HG03520 (cell line): ENCODE data around the gene TNFAIP8L2.
A peak's percentile ranks its signal among the peaks of the same experiment; 100 is the strongest.
"Not testable (repeated sequence)": the region's sequence is repeated elsewhere in the genome, so short reads cannot be mapped to it uniquely, and the experiment has no call there.

Source experiments
- ATAC-seq: cut with Tn5 transposase; IDR thresholded peaks from one replicate; pipeline ENCODE4 v1.9.1; 2021; ENCODE audit warnings: mild to moderate bottlenecking, moderate library complexity; ENCODE audit not compliant: unreplicated experiment

The TNFAIP8L2 gene

GRCh38 chr1:151188667-151189066 is 32.2 kb downstream of the TNFAIP8L2 start:
- ATAC-seq: not testable (repeated sequence)

DNA sequence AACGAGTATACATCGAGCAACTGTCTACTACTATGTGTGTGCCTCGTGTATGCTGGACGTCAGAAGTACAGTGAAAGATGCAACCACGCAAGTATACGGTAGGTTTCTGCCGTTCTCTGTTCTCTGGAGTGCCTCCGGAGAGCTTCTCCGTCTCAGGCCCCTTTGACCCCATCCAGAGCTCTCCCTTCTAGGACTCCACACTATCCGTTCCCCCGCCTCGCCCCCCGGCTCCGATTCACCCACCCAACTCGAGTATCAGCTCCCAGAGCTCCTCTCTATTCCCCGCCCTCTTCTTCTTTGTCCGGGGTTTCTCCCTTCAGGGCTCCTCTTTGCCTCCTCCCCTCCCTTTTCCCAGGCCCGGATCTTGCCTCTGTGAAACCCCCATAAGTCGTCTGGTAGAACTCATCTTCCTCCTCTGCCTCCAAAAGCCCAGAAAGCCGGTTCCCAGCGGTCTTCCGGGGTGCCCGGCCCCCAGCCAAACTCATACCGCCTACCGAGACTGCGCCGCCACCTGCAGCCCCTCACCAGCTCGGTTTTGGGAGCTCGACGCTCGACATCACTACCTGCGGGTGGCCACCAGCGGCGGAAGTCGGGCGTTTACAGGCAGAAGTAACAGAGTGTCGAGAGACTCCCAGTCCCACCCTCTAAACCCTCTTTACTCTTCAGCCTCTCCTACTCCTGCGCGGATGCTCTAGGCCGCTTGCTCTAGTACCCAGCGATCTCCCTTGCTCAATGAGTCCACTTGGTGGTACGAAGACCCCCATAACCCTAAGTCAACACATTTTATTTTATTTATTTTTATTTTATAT is 33.4 kb downstream of the TNFAIP8L2 start, which contains the start of gene VPS72:
VPS72 (minus strand) TSS at position 561 of the 809 bp plus-strand sequence; CDS start at position 485, 76 bp downstream.
- ATAC-seq: peak; percentile 89

DNA sequence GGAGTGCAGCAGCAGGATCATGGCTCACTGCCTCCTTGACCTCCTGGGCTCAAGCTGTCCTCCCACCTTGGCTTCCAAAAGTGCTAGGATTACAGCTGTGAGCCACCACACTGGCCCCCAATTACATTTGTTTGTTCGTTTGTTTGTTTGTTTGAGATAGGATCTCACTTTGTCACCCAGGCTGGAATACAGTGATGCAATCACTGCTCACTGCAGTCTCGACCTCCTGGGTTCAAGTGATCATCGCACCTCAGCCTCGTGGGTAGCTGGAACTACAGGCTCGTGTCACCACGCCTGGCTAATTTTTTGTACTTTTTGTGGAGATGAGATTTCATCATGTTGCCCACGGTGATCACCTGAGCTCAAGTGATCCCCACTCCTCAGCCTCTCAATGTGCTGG is 35.6 kb downstream of the TNFAIP8L2 start:
- no peak for ATAC-seq

DNA sequence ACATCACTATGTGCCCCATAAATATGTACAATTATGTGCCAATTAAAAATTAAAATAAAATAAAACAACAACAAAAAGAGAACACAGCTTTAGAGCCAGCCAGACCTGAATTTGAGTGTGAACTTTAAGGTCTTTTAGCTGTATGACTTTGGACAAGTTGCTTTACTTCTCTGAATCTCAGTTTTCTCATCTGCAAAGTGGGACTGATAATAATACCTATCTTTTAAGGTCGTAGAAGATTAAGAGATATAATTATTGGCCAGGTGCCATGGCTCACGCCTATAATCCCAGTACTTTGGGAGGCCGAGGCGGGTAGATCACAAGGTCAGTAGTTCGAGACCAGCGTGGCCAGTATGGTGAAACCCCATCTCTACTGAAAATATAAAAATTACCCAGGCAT is 36.9 kb downstream of the TNFAIP8L2 start:
- ATAC-seq: no peak

GRCh38 chr1:151193856-151194255 is 37.4 kb downstream of the TNFAIP8L2 start:
- no peak for ATAC-seq

GRCh38 chr1:151194894-151195594 is 38.6 kb downstream of the TNFAIP8L2 start:
- not testable (repeated sequence) for ATAC-seq

DNA sequence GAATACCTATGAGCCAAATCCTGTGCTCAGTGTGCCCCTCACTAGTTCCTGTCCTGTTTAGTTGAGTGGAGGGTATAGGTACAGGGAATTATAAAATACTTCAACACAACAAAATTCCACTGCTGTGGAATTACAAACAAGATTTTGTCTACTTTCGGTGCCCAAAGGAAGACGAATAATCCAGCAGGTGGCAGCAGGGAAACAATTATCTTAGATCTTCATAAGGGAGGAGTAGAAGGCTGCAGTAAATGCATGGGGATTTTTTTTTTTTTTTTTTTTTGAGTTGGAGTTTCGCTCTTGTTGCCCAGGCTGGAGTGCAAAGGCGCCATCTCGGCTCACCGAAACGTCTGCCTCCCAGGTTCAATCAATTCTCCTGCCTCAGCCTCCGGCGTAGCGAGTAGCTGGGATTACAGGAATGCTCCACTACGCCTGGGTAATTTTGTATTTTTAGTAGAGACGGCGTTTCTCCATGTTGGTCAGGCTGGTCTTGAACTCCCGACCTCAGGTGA is 39.9 kb downstream of the TNFAIP8L2 start:
- ATAC-seq: no peak

DNA sequence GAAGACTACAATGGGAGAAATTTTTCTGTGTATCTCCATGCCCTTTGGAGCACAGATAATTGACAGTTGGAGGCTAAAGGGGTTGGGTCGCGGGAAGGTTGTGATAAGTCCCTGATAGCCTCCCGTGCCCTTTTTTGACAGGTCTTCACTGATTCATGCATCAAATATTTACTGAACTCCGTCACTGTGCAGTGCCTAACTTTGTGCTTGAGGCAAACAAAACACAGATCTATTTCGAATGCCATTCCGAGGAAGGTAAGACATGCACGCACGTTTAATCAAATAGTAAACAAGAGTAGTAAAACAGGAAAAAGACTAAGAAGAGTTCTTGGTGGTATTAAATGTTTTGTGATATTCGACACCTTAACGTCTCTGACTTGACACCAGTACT is 41.4 kb downstream of the TNFAIP8L2 start:
- no peak for ATAC-seq

GRCh38 chr1:151198254-151199127 is 42.0 kb downstream of the TNFAIP8L2 start, which contains the start of gene PIP5K1A:
Gene PIP5K1A (plus strand): TSS chr1:151198552. CDS start chr1:151198997, 445 bp downstream.
- peak; percentile 84 for ATAC-seq

GRCh38 chr1:151199873-151200581 is 43.6 kb downstream of the TNFAIP8L2 start:
- no peak for ATAC-seq

DNA sequence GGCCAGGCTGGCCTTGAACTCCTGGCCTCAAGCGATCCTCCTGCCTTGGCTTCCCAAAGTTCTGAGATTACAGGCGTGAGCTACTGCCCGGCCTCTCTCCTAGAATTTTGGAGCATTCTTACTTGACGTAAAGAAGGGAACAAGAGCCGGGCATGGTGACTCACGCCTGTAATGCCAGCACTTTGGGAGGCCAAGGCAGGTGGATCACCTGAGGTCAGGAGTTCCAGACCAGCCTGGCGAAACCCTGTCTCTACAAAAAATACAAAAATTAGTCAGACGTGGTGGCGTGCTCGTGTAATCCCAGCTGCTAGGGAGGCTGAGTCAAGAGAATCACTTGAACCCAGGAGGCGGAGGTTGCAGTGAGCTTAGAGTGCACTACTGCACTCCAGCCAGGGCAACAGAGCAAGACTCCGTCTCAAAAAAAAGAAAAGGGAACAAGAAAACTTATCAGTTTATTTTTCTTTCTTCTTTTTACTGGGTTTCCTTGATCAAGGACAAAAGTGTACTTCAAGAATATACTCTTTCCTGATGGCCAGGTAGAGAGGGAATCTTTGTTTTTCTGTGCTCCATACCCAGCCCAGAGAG is 49.0 kb downstream of the TNFAIP8L2 start:
- ATAC-seq: not testable (repeated sequence)
